ENCODE results near the gene ANK3.

The ANK3 gene

DNA sequence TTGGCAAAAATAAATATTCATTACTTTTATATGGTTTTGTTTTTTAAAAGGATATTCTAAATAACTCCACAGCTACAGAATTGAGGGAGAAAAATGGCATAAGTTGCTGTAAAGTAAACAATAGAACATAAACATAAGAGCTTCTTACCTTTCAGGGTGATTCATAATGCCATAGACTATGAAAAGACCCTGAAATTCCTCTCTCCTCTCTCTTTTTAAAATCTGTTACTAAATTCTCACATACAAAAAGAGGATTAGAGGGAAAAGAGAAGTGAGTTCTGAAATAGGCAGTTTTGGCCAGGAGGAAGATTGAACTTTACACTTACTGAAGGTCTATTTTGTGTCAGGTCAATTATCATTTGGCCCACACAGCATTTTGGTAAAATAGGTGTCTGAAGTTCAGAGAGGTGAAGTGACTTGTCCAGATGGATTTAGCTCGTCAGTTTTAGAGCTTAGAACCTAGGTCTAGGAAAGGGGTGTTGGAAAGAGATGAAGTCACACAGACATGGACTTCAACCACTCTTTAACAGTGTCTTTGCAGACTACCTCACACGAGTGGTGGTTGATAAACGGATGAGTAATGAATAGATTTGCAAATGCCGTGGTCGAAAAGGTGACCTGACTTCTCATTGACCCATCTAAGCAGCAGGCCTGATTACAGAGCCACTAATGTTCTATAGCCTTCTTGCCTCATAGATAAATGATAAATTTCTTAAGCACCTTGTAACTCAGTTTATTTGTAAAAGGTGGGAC is 292.7 kb downstream of the ANK3 start:
- TF ChIP-seq, protein P1, sequence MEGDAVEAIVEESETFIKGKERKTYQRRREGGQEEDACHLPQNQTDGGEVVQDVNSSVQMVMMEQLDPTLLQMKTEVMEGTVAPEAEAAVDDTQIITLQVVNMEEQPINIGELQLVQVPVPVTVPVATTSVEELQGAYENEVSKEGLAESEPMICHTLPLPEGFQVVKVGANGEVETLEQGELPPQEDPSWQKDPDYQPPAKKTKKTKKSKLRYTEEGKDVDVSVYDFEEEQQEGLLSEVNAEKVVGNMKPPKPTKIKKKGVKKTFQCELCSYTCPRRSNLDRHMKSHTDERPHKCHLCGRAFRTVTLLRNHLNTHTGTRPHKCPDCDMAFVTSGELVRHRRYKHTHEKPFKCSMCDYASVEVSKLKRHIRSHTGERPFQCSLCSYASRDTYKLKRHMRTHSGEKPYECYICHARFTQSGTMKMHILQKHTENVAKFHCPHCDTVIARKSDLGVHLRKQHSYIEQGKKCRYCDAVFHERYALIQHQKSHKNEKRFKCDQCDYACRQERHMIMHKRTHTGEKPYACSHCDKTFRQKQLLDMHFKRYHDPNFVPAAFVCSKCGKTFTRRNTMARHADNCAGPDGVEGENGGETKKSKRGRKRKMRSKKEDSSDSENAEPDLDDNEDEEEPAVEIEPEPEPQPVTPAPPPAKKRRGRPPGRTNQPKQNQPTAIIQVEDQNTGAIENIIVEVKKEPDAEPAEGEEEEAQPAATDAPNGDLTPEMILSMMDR (IDR thresholded peaks at IDR 0.05; ENCODE audit: borderline replicate concordance, insufficient read depth, low read depth, low read length): no peak
- no peak overlapping the region for H3K4me3 ChIP-seq (ENCODE audit: low read depth, low read length)

DNA sequence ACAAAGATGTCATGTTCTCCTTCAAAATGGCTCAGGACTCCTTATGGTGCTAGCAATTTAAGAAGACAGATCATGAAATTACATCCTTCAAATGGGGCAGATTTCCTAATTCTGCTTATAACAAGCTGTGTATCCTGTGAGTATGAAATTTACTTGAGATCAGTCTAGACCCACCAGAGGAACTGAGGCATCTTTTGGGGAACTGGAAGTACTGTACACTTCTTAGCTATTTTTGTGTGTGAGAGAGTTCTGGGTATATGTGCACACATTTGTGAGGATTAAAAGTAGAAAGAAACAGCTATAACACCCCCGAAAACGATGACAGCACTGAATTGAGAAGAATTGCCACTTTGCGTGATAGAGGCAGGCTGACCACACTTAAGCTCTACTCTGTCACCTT is 296.4 kb downstream of the ANK3 start:
- TF ChIP-seq, protein P1 (IDR thresholded peaks at IDR 0.05; ENCODE audit: borderline replicate concordance, insufficient read depth, low read depth, low read length): no peak
- H3K4me3 ChIP-seq (ENCODE audit: low read depth, low read length): no peak overlapping the region

DNA sequence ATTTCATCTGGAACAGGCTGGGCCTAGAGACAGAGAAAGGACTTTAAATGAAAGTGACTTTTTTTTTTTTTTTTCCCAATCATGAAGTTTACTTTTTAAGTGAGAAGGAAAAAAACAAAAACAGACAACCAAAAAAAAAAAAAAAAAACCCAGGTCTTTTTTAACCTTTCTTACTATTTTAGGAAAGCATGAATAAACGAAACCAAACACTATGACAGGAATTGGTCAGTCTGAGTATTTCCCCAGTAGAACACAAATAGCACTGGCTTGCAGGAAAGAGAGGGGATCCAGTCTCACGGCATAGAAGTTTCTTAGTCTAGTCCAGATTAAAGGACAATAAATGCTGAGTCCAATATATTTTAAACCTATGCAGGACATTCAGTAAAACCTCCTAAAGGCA is 302.8 kb downstream of the ANK3 start:
- TF ChIP-seq, protein P1 (IDR thresholded peaks at IDR 0.05; ENCODE audit: borderline replicate concordance, insufficient read depth, low read depth, low read length): no peak
- H3K4me3 ChIP-seq (ENCODE audit: low read depth, low read length): no peak overlapping the region

- TF ChIP-seq, protein P1 (IDR thresholded peaks at IDR 0.05; ENCODE audit: borderline replicate concordance, insufficient read depth, low read depth, low read length): no peak
- H3K4me3 ChIP-seq (ENCODE audit: low read depth, low read length): no peak overlapping the region
Observed at GRCh38 chr10:60086421-60086820, 303.3 kb downstream of the ANK3 start.

- TF ChIP-seq, protein P1 (IDR thresholded peaks at IDR 0.05; ENCODE audit: borderline replicate concordance, insufficient read depth, low read depth, low read length): no peak
Observed at GRCh38 chr10:60082744-60083344, 306.8 kb downstream of the ANK3 start.

GRCh38 chr10:60082341-60082740 is 307.3 kb downstream of the ANK3 start:
- TF ChIP-seq, protein P1 (IDR thresholded peaks at IDR 0.05; ENCODE audit: borderline replicate concordance, insufficient read depth, low read depth, low read length): no peak
- no peak overlapping the region for H3K4me3 ChIP-seq (ENCODE audit: low read depth, low read length)

More at GRCh38 chr10:60082744-60083344, 306.8 kb downstream of the ANK3 start:
- no peak overlapping the region for H3K4me3 ChIP-seq (ENCODE audit: low read depth, low read length)

All from GM12875 (cell line).